Measurements from ENCODE around the gene MTLN. TPM values are rescaled to one million over a fixed set of nuclear protein-coding genes. Genes with fewer than 3 reads are reported as not detected.

MTLN gene
- total and polyA plus RNA-seq, 2 of the 13 experiments (the other 11 are each of a cell fraction or from before 2014, with no cell fraction given): 37.1 to 50.4 TPM

DNA sequence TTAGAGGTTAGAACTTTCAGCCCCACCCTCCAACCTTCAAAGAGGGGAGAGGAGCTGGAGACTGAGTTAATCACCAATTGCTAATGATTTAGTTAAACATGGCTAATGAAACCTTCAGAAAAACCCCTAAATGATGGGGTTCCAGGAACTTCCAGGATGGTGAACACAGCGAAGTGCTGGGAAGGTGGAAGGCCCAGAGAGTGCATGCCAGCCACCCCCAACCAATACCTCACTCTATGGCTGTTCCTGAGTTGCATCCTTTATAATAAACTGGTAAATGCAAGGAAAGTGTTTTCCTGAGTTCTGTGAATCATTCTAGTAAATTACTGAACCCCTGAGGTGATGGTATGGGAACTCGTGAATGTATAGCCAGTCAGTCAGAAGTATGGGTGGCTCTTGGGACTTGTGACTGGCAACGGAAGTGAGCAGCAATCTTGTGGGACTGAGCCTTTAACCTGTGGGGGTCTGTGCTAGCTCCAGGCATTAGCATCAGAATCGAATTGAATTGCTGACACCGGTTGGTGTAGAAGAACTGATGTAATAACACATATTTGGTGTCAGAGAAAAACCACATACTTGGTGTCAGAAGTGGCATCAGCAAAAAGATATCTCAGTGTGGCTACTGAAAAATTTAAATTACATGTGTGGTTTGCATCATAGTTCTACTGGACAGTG, 44.9 kb downstream of the MTLN start:
- Histone ChIP-seq H3K36me3 (replicated peaks in 1 of 2; ENCODE audit: control insufficient read depth in 1 of 2, insufficient read depth in 2 of 2, low read length in 2 of 2) (no peaks in the 10 kb centered on the region), H3K27me3 (ENCODE audit: control insufficient read depth in 1 of 2, insufficient read depth in 2 of 2, low read length in 2 of 2) (no peaks in the 10 kb centered on the region; a peak in 1 of 5 replicates), H3K9ac (ENCODE audit: insufficient read depth, low read depth, low read length) (no peak overlapping the region), H3K4me3 (replicated peaks in 1 of 3; ENCODE audit: insufficient read depth in 1 of 3, low read depth in 2 of 3, low read length in 3 of 3) (no peak overlapping the region), H3K79me2 (ENCODE audit: insufficient read depth, low read length) (no peaks in the 10 kb centered on the region), H3K4me1 (ENCODE audit: insufficient read depth, low read length) (no peaks in the 10 kb centered on the region), H3K9me3 (ENCODE audit: low read length) (no peaks in the 10 kb centered on the region), H3K27ac (ENCODE audit: extremely low read length, insufficient read depth, low read length) (no peak overlapping the region), H2AFZ (ENCODE audit: low read length) (no peak overlapping the region), H4K20me1 (ENCODE audit: insufficient read depth, low read length) (no peaks in the 10 kb centered on the region), H3K4me2 (ENCODE audit: low read depth, low read length) (no peak overlapping the region)
- no peak for DNase-seq (ENCODE audit: low spot score)
- intact Hi-C loops (cut with micrococcal nuclease; ENCODE audit: unreplicated experiment): no loop called here
- FAIRE-seq: no peak
- TF ChIP-seq ATAD3A (CRISPR knock-in tag; IDR thresholded peaks at IDR 0.05) (no peak), ZSCAN29 (CRISPR knock-in tag; conservative IDR thresholded peaks at IDR 0.05) (no peak), SMAD9 (CRISPR knock-in tag; IDR thresholded peaks at IDR 0.05) (no peak), ZNF878 (CRISPR knock-in tag; IDR thresholded peaks at IDR 0.05) (no peak), ISX (CRISPR knock-in tag; conservative IDR thresholded peaks at IDR 0.05) (no peak), PBX3 (CRISPR knock-in tag; IDR thresholded peaks at IDR 0.05; ENCODE audit: borderline replicate concordance) (no peak), KLF6 (CRISPR knock-in tag; IDR thresholded peaks at IDR 0.05) (no peak), ZFP41 (CRISPR knock-in tag; IDR thresholded peaks at IDR 0.05; ENCODE audit: borderline replicate concordance) (no peak), ZC3H13 (CRISPR knock-in tag; IDR thresholded peaks at IDR 0.05) (no peak), ZBTB42 (CRISPR knock-in tag; IDR thresholded peaks at IDR 0.05) (no peak), ZFP91 (CRISPR knock-in tag; IDR thresholded peaks at IDR 0.05; ENCODE audit: borderline replicate concordance) (no peak), SSRP1 (CRISPR knock-in tag; IDR thresholded peaks at IDR 0.05) (no peak), ZNF678 (CRISPR knock-in tag; IDR thresholded peaks at IDR 0.05) (no peak), MBD4 (IDR thresholded peaks at IDR 0.05; ENCODE audit: borderline replicate concordance, low read length) (no peak), ZNF7 (CRISPR knock-in tag; IDR thresholded peaks at IDR 0.05) (no peak), ZNF12 (CRISPR knock-in tag; IDR thresholded peaks at IDR 0.05) (no peak), DMTF1 (CRISPR knock-in tag; IDR thresholded peaks at IDR 0.05) (no peak), YEATS4 (CRISPR knock-in tag; IDR thresholded peaks at IDR 0.05; ENCODE audit: borderline replicate concordance) (no peak), FOXP1 (IDR thresholded peaks at IDR 0.05) (no peak), FOXP1 (CRISPR knock-in tag; IDR thresholded peaks at IDR 0.05) (no peak)
- no peak for ATAC-seq
- POLR2A ChIA-PET: no interaction called here
- BruUV-seq (replicated peaks): no TSS peak
- in situ Hi-C loops (cut with HindIII; ENCODE audit: extremely low pct_ligation_motif_present, low pct_unique_long_range_greater_than_20kb): no loop called here
- CTCF ChIA-PET (ENCODE audit: low intra/inter-chr PET ratio, low total read pairs): no interaction called here
- 28% methylated on average over 5 of the region's 5 CpGs for WGBS (ENCODE audit: low lambda C conversion rate)

Data from HepG2 (cell line).